OCI-LY1 (cell line): Measurements from ENCODE around the gene RASSF8.

Experiments used
- EZH2 ChIP-seq: fragments of 200-600 bp; sonication (generic), shearing (Covaris generic); IDR thresholded peaks from 2 replicates; pipeline ENCODE4 v1.8.0; 2017; ENCODE audit warnings: borderline replicate concordance, mixed run types, mild to moderate bottlenecking, antibody characterized with exemption, low read length, moderate library complexity, mixed read lengths
- TF ChIP-seq, protein P1 (sequence below): fragments of 200-600 bp; sonication (generic), shearing (Covaris generic); IDR thresholded peaks from 2 replicates; pipeline ENCODE4 v1.5.1; 2017; ENCODE audit warnings: mild to moderate bottlenecking, antibody characterized with exemption, low read length, moderate library complexity, mixed read lengths

DNA sequence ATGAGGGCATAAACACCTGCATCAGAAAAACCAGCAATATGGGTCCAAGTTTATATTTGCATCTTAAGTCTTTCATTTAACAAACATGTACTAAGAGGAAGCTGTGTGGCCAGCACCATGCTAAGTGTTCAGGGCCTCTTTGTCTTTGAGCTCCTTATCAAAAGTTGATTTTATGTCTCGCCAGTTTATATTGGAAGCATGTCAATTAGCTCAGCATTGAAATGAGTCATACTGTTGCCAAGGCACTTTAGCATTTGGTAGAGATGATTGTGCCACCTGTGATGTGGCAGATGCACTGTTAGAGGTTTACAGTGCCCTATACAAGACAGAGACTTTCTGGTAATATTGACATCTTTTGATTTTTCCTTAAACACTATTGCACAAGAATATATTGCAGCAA, 97.9 kb downstream of the RASSF8 start:
- TF ChIP-seq, protein P1, sequence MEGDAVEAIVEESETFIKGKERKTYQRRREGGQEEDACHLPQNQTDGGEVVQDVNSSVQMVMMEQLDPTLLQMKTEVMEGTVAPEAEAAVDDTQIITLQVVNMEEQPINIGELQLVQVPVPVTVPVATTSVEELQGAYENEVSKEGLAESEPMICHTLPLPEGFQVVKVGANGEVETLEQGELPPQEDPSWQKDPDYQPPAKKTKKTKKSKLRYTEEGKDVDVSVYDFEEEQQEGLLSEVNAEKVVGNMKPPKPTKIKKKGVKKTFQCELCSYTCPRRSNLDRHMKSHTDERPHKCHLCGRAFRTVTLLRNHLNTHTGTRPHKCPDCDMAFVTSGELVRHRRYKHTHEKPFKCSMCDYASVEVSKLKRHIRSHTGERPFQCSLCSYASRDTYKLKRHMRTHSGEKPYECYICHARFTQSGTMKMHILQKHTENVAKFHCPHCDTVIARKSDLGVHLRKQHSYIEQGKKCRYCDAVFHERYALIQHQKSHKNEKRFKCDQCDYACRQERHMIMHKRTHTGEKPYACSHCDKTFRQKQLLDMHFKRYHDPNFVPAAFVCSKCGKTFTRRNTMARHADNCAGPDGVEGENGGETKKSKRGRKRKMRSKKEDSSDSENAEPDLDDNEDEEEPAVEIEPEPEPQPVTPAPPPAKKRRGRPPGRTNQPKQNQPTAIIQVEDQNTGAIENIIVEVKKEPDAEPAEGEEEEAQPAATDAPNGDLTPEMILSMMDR, result no peak
- TF ChIP-seq EZH2, result no peak
